CD1c-positive myeloid dendritic cell (primary cell): ENCODE results near the gene MACC1.
"Not testable (repeated sequence)": the region's sequence is repeated elsewhere in the genome, so short reads cannot be mapped to it uniquely, and the experiment has no call there.

Experiments used
- DNase-seq: peaks from one replicate; pipeline ENCODE4 v3.0.0-alpha.2; 2016; ENCODE audit errors: extremely low spot score

Gene MACC1

DNA sequence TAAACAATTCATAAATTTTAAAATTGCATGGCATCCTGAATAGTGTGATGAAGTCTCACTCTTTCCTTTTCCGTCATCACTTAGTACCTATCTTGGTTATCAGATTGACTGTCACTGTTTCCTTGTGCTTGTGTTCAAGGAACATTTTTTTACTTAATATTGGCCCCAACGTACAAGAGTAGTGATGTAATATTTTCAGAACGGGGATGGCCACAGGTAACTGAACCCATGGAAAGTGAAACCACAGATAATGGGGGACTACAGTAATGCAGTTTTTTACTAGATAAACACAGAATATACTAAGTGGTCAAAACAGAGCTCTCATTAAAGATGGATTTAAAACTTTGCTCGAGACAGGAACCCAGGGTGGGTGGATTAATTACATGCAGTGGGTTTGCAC, 85.4 kb downstream of the MACC1 start:
- DNase-seq: no peak

- no peak for DNase-seq
Measured at GRCh38 chr7:20129920-20130319, 87.3 kb downstream of the MACC1 start.

DNA sequence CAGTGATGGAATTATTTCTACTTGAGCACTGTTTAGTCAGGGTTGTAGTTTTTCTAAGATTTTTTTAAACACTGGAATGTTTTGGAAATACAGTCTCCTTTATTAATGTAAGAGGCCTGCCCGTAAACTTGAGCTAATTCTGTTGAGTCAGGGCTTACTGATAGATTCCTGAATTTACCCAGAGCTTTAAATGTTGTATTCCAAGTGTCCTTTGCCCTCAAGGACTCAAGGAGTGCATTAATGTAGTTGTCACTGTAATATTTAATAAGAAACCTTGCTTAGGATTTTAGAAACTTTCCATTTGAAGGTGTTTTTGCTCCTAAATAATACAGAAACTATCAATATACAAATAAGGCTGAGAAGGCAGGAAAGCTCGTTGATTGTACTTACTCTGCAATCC, 89.2 kb downstream of the MACC1 start:
- no peak for DNase-seq

DNA sequence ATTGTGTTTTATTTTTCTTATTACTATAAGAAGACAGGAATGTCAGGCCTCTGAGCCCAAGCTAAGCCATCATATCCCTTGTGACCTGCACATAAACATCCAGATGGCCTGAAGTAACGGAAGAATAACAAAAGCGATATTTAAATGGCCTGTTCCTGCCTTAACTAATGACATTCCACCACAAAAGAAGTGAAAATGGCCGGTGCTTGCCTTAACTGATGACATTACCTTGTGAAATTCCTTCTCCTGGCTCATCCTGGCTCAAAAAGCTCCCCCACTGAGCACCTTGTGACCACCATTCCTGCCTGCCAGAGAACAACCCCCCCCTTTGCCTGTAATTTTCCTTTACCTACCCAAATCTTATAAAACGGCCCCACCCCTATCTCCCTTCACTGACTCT, 91.1 kb downstream of the MACC1 start:
- DNase-seq: not testable (repeated sequence)

DNA sequence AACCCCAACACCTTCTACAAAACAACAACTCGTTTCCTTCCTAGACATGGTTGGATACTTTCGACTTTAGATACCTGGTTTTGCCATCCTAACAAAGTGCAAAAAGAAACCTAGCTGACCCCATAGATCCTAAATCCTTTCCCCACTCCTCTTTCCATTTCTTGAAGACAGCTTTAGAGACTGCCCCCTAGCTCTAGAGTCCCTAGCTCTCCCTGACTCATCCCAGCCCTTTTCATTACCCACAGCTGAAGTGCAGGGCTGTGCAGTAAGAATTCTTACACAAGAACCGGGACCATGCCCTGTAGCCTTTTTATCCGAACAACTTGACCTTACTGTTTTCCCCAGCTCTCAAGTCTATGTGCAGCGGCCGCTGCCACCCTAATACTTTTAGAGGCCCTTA, 93.1 kb downstream of the MACC1 start:
- DNase-seq: not testable (repeated sequence)

- not testable (repeated sequence) for DNase-seq
Measured at GRCh38 chr7:20122653-20123316, 94.4 kb downstream of the MACC1 start.

- DNase-seq: no peak
Measured at GRCh38 chr7:20122073-20122472, 95.1 kb downstream of the MACC1 start.

DNA sequence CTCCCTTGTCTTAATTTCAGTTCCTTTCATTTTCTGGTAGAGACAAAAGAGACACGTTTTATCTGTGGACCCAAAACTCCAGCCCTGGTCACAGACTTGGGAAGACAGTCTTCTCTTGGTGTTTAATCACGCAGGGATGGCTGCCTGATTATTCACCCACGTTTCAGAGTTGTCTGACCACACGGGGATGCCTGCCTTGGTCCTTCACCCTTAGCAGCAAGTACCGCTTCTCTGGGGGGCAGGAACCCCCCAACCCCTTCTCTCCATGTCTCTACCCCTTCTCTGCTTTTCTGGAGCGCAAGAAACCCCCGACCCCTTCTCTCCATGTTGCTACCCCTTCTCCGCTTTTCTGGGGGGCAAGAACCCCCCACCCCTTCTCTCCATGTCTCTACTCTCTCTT, 95.8 kb downstream of the MACC1 start:
- no peak for DNase-seq

- not testable (repeated sequence) for DNase-seq
Measured at GRCh38 chr7:20120611-20121168, 96.5 kb downstream of the MACC1 start.

GRCh38 chr7:20116869-20117268, 100.3 kb downstream of the MACC1 start:
- DNase-seq: no peak

GRCh38 chr7:20114468-20114867, 102.7 kb downstream of the MACC1 start:
- DNase-seq: peak; percentile 92

DNA sequence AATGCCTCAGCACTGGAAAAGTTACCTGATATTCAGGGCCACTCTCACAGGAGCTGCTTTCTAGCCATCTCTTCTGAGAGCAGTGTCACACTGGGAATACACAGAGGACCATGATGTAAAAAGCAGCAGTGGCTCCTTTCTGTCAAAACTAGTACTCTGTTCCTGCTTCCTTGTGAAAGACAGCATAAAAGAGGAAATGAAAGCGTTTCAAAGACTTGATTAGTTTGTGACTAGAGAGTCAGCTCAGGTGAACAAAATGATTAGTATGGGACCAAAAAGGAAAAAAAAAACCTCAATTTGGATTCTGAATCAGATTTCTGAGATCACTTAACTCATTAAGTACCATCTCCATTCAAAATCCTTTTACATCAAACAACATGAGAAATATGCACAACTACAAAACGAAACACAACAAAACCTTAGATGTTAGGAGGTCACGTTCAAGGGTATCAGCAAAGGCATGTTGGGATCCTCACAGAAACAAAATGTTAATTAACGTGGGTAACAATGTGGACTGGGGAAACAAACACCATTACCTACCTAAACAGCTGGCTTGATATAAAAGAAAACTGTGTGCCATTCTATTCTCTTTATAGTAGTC, 103.7 kb downstream of the MACC1 start:
- peak; percentile 82 for DNase-seq

DNA sequence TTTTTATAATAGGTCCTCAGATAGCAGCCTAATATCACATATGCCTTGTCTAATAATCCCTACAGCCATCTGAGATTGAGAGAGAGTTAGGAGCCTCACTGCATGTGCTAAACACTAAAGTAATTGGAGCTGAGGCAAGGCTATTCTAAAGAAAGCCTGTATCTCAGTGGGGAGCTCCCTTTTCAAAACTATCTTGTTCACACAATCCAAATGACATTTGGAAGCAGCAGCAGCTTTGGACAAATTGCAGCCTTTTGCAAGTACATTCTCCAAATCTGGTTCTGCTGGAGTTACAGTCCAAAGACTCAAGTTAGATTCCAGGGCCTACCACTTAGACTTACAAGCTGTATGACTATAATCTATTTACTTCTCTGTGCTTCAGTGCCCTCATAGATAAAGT, 104.5 kb downstream of the MACC1 start:
- no peak for DNase-seq

- no peak for DNase-seq
Measured at GRCh38 chr7:20111821-20112542, 105.2 kb downstream of the MACC1 start.

DNA sequence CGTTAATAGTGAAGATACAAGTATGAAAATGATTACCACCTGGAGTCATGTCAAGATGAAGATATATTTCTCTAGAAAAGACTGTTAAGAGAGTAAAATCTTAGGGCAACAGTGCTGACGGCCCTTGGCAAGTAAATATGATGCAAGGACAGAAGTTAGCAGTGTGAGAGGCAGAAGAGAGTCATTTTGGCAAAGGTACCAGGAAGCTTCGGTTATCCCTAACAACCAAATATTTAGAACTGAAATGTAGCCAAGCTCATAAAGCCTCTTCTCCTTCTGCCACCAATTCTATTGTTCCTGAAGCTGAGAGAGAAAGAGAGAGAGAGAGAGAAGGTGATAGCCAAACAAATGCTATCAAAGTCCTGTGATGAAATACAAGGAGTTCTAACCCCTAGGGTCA, 109.6 kb downstream of the MACC1 start:
- DNase-seq: no peak

- no peak for DNase-seq
Measured at GRCh38 chr7:20104696-20105095, 112.5 kb downstream of the MACC1 start.

DNA sequence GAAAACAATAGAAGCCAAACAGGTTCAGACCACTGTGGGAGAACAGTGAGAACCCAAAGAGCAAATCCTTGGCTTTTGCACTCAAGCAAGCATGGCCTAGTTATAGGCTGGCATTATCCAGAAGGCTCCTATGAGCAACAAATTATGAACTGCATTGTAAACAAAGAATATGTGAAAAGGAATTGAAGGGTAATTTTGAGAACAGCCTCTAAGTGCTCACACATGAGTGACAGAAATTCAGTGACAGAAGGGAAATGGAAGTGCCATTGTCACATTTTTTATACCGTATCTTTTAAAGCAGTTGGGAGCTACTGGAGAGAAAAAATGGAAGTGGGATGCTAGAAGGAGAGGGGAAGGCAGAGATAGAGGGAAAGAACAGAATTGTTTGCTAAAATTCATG, 114.2 kb downstream of the MACC1 start:
- no peak for DNase-seq

DNA sequence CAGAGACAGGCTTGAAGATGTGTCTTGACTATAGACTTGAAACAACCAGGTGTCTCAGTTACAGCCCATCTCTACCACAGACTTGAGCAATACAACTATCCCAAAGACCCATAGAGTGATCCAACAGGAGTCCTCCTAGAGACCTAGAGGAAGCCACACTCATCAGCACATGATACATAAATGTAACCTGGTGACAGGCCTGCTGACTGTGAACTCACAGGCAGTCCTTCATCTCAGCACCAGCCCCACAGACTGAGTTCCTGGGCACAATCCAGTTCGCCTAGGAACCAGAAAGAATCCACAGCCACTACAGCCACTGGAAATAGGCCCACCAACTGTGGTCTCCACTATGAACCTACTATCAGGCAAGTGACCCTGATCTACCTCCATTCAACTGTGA, 121.3 kb downstream of the MACC1 start:
- no peak for DNase-seq

DNA sequence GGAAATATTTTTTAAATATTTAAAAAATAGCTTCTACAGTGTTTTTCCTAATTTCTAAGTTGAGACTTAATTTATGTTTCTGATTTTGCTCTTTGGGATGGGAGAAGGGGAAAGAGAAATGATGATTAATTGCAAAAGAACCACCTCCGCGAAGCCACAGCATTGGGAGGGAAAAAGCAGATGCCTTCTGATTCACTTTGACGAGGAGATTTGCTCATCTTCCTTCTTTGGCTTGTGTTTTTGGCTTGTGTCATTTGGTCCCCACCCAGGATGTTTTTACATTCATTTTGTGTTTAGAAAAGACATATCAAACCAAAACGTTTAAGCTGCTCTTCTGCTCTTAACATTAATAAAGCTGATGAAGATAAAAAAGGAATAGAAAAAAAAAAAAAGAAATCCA, 121.7 kb downstream of the MACC1 start:
- no peak for DNase-seq

DNA sequence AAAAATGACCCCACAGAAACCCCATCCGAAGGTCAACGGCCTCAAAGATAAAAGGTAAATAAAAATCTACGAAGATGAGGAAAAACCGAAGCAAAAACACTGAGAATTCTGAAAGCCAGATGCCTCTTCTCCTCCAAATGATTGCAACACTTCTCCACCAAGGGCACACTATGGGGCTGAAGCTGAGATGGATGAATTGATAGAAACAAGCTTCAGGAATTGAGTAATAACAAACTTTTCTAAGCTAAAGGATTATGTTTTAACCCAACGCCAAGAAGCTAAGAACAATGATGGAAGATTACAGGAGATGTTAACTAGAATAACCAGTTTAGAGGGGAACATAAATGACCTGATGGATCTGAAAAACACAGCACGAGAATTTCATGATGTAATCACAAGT, 127.8 kb downstream of the MACC1 start:
- no peak for DNase-seq

DNA sequence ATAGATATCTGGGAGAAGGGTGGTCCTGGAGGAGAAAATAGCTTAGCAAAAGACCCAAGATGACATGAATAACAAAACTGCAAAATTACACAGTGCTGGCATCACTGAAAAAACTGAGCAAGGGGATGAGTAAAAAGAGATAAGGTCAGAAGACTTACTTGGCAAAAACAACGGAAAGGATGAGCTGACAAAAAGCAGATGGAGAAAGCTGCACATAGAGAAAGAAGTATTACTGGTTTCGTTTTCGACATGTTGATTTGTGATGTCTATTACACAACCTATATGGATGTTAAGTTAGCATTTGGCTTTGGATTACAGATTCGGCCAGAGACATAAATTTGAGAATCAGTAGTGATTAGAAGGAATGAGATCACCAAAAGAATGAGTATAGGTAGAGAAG, 132.1 kb downstream of the MACC1 start:
- no peak for DNase-seq
